SH-SY5Y (cell line): ENCODE results near the gene P2RX4.

Experiments
- GATA2 ChIP-seq: IDR thresholded peaks from 2 replicates; pipeline ENCODE4 v1.6.1; 2011; ENCODE audit warnings: mild to moderate bottlenecking, low read depth, low read length
- GATA3 ChIP-seq: IDR thresholded peaks from 2 replicates; pipeline ENCODE4 v1.6.1; 2011; ENCODE audit warnings: low read depth, mild to moderate bottlenecking, low read length, moderate library complexity

- TF ChIP-seq GATA2 = no peak
- TF ChIP-seq GATA3 = no peak
These were observed 47.5 kb upstream of the P2RX4 start for GRCh38 chr12:121162384-121162783.
